DMS79 treated with DMSO at 0.1 percent for 48 hours (cell line): ENCODE data around the gene MADCAM1.
"Not testable (repeated sequence)": the region's sequence is repeated elsewhere in the genome, so short reads cannot be mapped to it uniquely, and the experiment has no call there.

Experiments used
- DNase-seq: peaks from one replicate; lab custom pipeline; 2025; lab: John Stamatoyannopoulos, UW

The MADCAM1 gene

GRCh38 chr19:465056-465816 lies 31.1 kb upstream of the MADCAM1 start:
- DNase-seq = no peak

DNA sequence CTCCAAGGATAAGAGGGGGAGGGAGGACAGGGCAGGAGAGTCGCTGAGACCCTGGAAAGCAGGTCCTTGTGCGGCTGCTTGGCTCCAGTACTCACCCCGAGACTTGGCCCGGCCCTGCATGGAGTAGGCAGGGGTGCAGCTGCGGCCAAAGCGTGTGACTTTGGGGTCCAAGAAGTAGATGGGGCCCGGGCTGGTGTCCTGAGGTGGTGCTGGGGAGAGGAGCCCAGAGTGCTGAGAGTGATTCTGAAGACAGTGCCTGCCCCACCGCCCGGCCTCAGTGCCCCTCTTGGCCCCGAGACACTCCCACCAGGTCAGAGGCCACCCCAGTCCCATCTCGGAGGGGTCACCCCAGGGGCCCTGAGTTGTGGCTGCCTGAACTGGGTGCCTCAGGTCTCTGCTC lies 28.7 kb upstream of the MADCAM1 start:
- no peak for DNase-seq

DNA sequence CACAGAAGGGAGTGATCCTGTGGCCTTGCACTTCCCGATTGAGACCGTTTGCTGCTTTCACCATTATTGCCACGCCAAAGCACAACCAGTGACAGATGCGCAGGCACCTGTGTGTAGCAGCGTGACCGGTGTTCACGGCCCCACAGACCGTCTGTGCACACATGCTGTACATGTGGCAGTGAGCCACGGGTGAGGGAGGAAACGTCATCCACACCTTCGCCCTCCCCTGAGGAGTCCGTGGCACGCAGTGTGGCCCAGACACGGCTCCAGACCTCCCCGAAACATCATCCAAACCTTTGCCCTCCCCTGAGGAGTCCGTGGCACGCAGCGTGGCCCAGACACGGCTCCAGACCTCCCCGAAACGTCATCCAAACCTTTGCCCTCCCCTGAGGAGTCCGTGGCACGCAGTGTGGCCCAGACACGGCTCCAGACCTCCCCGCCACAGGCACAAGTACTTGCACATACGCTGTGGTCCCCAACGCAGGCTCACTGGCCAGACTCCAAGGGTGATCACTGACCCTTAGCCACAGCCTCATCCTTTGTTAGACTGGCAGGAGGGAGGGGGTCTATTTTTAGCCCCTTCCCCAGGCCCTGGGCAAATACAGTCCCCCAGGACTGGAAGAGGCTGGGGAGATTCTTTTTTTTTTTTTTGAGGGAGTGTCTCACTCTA lies 27.6 kb upstream of the MADCAM1 start:
- no peak for DNase-seq

DNA sequence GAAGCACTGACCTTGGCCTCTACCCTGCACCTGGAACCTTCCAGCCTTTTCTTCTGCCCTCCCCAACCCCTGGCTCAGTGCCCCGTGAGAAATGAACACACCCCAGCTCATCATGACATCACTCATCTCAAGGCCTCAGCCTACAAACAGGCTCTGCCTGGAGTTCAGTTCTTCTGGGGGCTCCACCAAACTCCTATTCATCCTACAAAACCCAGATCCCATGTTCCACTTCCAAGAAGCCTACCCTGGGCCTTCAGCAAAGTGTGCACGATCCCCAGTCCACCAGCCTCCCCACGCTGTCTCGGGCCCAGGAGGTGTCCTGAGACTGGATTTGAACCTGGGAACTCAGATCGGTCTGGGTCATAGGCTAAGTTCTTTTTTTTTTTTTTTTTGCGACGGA lies 26.5 kb upstream of the MADCAM1 start:
- no peak for DNase-seq

GRCh38 chr19:470701-471100 lies 25.6 kb upstream of the MADCAM1 start:
- no peak for DNase-seq

DNA sequence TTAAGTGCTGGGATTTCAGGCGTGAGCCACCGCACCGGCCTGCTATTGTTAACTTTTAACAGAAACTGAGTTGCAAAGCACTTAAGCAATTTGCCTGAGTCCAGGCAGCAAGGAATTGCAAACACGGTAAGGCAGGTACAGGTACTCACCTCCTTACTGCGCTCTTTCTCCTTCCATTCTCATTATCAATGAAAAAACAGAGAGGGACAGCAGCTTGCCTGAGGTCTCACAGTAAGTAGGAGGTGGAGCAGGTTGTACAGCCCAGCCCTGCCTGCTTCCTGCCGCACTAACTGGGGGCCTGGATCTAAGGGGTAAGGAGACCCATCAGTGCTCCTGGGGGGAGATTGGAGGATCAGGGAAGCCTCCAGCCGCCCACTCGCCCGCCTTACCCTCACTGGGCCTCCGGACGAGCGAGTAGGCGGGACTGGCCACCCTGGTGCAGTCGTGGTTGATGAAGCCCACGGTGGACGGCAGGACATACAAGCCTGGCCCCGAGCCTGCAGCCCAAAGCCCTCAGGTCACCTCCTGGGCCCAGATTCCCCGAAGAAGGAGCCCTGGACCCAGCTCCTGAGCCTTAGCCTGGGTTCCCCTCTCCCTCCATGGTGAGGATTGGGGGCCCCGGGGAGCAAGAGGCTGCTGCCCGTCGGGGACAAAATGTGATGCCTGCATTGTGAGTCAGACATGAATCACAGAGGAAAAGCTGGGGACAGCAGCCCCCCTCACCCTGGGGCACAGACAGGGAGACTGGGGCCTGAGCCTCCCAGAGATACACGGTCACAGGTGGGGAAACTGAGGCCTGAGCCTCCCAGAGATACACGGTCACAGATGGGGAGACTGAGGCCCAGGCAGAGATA lies 24.1 kb upstream of the MADCAM1 start:
- no peak for DNase-seq

DNA sequence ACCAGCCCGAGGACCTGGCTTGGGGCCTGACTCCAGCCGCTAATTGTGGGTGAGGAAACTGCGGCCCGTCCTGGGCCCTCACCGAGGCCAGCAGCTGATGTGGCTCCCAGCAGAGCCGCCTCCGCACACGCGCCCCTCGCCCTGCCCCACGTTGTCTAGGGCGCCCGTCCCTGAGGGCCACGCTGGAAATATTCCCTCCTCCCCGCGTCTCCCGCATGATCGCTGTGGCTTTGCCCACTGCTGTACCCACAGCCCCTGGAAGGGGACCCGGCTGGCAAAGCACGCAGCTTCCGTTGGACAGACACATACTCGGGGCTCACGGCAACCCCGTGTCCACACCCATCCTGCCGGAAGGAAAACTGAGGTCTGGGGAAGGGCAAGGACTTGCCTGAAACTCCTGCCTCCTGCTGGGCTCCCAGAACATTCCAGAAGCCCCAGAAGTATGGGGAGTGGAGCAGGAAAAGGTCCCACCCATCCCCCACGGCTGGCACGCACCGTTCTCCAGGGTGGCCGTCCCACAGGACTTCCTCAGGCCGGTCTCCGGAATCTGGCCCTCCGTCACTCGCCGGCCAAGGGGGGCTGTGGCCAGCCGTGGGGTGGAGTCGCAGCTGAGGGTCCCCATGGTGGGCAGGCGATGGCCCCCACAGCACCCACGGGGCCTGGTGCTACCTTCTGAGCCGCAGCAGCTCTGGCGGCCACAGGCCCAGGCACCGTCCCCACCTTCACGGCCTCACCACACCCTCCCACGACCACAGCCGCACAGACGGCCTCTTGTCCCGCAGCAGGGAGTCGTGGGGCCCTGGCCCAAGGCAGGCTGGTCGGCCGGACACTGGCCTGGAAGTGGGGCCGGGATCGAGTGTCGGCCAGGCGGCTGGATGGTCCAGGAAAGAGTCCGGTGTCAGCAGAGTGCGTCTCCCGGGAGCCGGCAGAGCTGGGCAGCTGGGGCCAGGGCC lies 21.9 kb upstream of the MADCAM1 start:
- DNase-seq = no peak

DNA sequence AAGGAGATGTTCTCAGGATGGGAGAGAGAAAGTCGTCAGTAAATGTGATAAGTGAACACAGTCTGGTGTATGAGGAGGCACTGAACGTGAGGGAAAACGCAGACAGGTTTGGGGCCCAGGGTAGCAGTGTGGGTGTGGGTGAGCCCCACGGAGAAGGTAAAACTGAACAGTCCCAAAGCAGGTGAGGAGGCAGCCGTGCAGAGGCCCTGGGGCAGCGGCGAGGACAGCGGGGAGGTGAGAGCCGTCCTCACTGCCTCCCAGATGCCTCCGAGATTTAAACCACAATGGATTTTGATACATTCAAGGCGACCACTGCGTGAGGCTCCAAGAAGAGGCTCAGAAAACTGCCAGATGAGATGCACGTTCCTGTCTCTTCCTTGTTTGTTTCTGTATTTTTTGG lies 20.9 kb upstream of the MADCAM1 start:
- no peak for DNase-seq

GRCh38 chr19:478236-478903 lies 17.9 kb upstream of the MADCAM1 start:
- DNase-seq = no peak

DNA sequence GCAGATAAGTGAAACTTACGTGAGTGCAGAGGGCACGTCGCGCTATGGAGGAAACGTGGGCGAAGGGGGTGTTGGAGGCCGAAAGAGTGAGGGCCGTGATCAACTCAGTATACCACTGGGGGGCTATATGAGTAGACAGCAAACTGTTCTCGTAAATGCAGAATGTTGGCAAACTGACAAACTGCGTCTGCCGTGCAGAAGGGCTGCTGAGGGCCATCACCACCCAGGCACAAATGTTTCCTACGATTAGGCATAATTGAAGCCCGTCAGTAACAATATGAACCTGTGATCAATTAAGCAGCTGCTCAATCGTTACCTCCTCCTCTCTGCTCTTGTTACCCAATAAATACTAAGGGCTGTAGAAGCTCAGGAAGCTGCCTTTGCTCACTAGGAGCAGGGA lies 17.3 kb upstream of the MADCAM1 start:
- no peak for DNase-seq

DNA sequence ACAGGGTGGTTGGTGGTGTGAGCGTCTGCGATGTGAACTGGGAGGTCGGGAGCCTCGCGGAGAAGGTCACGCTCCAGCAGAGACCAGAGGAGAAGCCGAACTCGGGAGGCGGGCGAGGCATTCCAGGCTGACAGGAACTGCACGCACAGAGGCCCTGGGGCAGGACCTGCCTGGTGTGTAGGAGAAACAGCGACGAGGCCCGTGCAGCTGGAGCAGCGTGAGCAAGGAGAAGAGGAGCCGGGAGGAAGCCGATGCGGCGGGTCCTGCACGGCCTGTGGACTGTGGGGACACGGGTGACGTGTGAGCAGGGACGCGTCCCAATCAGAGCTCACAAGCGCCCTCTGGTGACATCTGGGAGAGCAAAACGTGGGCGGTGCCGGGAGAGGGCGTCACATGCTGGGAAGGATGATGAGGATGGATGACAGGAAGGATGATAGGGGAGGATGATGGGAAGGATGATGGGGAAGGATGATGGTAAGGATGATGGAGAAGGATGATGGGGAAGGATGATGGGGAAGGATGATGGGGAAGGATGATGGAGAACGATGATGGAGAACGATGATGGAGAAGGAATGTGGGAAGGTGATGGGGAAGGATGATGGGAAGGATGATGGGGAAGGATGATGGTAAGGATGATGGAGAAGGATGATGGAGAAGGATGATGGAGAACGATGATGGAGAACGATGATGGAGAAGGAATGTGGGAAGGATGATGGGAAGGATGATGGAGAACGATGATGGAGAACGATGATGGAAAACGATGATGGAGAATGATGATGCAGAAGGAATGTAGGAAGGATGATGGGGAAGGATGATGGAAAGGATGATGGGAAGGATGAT lies 16.1 kb upstream of the MADCAM1 start:
- no peak for DNase-seq

DNA sequence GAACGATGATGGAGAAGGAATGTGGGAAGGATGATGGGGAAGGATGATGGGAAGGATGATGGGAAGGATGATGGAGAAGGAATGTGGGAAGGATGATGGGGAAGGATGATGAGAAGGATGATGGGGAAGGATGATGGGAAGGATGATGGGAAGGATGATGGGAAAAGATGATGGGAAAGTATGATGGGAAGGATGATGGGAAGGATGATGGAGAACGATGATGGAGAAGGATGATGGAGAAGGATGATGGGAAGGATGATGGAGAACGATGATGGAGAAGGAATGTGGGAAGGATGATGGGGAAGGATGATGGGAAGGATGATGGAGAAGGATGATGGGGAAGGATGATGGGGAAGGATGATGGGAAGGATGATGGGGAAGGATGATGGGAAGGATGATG lies 15.2 kb upstream of the MADCAM1 start:
- not testable (repeated sequence) for DNase-seq

- no peak for DNase-seq
These were observed 13.9 kb upstream of the MADCAM1 start for GRCh38 chr19:482186-483041.

GRCh38 chr19:483332-484072 lies 12.8 kb upstream of the MADCAM1 start:
- no peak for DNase-seq

GRCh38 chr19:484494-484893 lies 11.8 kb upstream of the MADCAM1 start:
- DNase-seq = no peak

GRCh38 chr19:485077-485476 lies 11.2 kb upstream of the MADCAM1 start:
- peak; percentile 74 for DNase-seq

DNA sequence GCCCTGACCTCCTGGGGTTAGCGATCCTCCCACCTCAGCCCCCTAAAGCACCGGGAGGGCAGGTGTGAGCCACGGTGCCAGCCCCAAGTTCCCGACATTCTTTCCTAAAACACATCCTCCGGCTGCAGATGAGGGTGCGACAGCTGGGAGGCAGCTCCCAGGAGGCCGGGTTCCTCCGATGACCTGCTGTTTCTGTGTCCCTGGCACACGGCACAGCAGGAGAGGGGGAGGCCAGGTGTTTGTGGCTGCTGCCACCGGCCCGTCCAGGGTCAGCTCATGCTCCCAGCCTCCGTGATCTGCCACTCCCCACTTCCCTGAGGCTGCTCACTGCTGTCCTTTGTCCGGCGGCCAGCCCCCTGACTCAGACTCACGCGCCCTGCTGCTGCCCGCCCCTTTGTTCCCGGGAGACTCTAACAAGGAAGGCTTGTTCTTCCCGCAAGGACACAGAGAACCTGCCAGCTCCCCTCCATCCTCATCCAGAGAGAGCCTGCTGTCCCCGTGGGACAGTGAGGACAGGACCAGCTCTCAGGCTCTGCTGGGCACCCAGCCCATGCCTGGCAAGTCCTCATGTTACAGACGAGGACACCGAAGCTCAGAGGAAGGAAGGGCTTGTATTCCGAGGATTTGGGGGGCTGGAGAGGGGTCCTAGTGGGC lies 10.6 kb upstream of the MADCAM1 start:
- DNase-seq = peak; percentile 56
